CD4-positive, alpha-beta T cell treated with Interleukin-6 for 4 hours (primary cell): ENCODE measurements around the gene USH1C.

Experiments used
- DNase-seq: peaks from one replicate; pipeline ENCODE4 v3.0.0-alpha.2; 2020; ENCODE audit warnings: mixed read lengths

Gene USH1C

DNA sequence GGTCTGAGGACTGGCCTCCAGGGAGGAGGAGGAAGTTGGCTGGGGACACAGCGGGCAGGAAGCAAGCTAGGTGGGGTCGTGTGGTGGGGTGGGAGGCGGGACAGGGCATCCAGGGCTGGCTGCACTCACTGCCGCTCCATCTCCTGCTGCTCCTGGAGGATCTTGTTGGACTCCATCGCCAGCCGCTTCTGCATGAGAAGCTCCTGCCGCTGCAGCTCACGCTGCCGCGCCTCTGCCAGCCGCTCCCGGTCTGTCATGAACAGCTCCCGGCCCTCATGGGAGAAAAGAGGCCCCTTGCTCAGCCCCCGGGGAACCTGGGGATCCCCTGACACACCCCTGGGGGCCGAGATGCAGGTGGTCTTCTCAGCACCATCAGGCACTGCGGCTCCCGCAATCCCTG lies 21.6 kb downstream of the USH1C start:
- DNase-seq: no peak

DNA sequence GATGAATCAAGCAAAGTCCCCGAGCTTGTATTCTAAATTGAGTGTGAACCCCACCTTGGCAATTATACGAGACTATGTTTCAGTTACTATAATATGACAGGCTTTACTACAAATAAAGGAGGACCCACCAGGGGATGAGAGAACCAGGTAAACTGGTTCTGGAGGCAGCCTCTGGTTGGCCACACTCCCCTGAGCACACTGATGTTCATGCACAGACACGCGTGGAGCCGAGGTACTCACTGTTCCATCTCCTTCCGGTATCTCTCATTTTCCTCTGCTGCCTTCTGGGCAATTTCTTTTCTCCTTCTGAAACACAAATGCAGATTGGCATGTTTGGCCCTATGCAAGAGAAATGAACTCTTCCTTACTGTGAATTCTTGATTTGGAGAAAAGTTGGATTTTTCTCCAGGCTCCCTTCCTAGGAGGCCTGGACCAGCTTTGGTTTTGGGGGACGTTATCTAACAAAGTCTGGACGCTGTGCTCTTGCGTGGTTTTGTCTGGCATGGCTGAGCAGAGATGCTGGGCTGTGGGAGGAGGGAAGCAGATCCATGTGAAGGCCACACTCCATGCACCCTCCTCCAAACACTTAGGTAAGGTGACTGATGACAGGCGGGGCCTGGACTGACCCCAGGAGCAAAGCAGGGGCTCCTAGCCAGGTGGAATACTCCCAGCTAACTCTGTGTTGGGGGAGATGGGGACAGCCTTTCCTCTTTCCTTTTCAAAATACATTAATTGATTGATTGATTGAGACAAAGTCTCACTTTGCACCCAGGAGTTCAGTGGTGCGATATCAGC lies 22.9 kb downstream of the USH1C start:
- no peak for DNase-seq

DNA sequence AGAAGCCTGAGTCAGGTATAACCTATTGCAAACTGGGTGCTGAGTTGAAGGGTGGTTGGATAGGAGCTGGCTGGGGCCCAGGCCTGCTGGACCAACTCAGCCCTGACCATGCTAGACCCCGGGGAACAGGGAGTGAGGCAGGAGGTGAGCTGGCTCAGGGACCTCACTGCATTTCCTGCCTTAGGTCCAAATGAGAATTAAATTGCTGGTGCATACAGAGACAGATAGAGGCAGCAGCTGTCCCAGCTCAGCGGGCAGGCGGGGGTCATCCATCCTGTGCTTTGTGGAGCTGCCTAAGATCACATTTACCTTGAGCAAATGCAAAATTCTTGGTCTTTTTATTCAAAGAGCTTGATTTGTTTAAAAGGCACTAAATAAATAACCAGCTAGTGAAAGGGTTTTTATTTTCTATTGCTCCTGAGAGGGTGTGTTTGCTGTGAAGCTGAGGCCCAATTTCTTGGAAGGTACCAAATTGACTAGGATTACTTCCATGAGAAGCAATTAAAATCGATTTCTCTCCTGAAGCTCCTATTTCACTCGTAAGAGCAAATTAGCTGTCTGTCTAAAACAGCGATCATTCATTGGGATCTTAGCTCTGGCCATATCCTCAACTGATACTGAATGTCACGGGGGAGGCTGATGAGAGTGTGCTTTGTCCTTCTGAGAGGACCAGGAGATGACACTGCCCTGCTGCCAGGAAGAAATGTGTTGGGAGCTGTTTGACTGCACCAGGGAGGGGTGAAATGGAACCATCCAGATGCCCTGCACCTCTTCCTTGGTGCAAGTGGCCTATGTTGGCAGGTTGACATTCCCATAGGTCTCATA lies 24.9 kb downstream of the USH1C start:
- no peak for DNase-seq

DNA sequence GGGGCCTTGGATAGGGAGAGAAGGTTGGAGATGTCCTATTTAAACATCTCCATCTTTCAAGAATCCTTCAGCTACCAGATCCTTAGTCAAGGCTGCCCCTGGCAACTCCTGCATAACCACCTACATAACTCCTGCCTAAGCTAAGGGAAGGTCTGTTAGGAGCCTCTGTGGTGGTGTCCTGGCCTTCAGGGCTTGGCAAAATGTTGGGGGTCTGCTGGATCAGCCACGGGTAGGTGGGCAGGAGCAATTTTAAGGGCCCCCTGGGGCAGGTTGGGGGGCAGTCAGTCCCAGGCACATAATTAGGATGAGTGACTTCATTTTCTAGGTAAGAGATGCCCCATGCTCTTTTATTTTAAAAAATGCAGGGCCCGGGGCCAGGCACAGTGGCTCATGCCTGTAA lies 25.9 kb downstream of the USH1C start:
- DNase-seq: no peak

DNA sequence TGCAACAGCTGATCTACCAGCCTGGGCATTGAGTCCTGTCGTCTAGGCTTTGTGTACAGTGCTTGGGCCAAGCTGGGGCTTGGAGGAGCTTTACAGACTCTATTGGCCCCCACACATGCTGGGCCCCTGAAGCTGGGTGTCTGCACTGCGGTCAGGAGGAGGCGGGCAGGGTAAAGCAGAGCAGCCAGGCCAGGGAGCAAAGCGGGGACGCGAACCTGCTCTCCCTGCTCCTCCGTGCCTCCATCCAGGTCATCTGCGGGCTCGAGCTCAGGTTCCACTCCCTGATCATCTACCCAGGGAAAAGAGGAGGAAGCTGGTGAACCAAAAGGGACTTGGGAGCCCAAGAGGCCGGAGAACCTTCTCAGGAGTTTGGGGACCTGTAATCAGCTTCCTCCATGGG lies 27.0 kb downstream of the USH1C start:
- DNase-seq: no peak

DNA sequence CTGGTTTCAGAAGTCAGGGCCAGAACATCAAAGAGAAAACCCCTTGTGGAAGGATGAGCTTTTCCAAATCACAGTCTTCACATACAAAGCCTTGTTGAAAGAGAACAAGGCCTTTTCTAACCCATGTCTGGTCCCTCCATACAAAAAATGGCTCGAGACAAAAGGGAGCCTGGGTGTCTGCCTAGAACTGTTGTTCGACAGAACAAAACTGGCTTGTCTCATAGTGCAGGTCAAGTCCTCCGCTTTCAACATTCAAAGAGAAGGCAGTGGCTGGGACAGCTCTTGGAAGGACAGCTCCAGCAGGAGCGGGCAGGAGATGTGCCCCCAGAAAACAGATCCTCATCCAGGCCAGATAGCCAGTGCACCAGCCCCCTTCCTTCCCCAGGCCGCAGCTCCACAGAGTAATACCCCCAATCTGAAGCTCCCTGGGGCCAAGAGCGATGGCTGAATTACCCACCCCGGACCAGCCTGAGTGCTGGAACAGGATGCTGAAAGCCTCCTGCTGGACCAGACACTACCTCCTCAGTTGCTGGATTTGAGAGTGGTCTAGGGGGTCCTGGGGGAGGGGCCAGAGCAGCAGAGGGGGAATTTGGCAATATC lies 27.6 kb downstream of the USH1C start:
- DNase-seq: no peak

DNA sequence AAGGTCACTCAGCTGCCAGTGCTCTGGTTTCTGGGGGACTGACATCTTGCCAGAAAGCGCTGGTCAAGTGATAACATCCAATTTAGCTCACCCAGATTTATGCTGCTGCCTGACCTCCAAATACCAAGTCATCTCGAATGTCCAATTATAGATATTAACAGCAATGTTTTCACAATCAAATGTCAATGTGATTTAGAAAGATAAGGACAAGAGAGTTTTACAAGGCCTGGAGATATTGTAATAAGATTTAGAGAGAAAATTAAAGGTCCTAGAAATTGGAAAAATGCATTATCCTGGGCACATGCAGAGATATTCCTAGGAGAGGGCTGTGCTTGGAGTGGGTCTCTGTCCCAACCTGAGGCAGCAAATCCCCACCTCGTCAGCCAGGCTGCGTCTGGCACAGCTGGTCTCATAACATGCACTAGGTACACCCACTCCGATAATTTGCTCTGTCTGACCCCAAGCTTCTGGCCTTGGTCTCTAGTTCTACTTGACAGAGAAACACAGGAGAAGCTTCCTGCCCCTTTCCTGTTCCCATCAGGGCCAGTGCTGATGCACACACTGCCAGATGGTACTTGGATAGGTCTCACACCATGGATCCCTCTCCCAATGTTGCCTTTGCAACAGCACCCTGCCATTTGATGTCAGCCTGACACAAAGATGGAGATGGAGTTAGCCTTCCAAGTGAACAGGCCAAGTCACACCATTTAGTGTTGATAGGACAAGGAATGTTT lies 28.6 kb downstream of the USH1C start:
- DNase-seq: no peak

DNA sequence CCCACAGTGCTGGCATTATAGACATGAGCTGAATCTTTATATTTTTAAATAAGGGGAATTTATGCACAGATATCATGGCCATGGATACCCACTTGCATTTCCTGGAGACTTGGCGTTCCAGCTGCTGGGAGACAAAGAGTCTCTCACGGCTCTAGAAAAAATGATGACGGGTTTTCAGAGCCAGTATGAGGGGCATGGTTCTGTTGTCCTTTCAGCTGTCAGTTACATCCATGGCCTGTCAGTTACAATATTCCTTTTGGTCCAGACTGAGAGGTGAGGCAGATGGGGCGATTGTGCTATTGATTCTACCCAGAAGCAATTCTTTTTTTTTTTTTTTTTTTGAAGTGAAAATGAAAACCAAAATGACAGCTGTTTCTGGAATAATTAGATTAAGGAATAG lies 29.7 kb downstream of the USH1C start:
- no peak for DNase-seq

DNA sequence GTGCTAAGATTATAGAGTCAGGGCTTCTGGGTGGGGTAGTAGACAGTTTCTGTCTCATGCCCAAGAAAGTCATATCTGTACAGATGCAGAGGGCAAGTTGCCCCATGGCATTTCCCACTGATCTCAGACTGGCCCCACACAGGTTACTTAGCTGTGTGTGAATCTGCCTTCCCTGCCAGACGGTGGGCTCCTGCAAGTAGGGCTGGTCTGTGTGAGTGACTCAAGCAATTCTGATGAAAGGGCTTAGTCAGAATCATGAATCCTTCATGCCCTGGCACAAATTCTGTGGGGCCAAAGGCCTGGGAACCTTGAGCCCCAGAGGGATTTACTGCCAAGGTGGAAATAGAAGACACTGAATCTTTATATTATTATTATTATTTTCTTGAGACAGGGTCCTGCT lies 30.4 kb downstream of the USH1C start:
- no peak for DNase-seq

DNA sequence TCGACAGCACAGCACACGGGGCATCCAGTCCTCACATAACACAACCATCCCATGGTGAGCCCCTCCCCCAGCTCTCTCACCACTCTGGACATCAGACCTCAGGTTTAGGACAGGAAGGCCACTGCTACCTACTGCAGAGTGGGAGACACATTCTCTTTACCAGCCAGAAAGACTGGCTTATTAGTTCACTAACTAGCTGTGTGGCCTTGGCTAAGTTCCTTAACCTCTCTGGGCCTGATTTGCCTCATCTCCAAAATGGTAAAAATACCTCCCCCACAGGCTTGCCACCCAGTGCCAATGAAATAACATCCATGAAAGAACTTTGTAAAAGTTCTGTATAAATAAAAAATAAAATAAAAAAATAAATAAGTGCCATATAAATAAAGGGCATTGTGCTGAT lies 32.1 kb downstream of the USH1C start:
- DNase-seq: no peak

DNA sequence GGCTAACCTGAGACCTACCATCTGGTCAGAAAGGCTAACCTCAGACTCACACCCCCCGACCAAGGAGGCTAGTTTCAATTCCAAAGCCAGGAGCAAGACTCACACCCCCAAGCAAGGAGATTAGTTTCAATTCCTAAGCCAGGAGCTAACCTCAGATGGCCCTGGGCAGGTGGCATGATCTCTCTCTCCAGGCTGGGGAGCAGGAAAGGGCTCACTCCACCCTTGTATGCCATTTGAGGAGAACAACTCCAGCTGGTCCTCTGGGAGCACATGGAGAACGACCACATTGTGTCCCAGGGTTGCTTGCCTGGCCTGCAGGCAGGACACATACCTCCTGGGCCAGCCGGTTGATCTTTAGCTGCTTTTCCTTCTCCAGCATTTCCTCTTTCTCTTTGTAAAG lies 32.6 kb downstream of the USH1C start:
- DNase-seq: no peak

DNA sequence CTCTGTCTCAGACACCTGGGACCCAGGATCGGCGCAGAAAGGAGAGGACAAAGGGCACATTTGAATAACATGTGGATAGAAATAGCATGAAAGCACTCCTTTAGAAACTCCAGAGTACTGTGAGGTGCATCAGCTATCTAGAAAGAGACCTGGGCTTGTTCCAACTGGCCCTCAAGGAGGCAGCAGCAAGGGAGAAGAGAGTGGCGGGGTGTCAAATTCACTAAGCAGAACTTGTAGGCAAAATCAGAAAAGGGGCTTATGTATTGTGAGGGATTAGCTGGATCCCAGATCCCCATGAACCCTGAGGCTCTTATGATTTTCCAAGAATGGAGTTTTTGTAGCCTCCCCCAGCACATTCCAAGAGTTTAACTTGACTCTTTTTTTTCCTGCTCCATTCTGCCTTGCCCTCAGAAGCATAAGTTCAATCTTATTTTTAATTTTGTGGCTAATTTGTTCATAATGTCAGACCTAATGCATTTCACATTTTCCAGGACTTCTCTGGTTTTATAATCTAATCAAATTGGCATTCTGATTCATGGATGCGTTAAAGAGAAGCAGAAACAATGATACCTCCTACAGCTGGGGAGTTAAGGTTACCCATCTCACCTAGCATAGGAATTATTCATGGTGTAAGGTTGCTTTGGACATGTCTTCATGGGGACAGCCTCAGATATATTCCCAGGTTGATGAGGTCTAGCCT lies 33.6 kb downstream of the USH1C start:
- DNase-seq: no peak

DNA sequence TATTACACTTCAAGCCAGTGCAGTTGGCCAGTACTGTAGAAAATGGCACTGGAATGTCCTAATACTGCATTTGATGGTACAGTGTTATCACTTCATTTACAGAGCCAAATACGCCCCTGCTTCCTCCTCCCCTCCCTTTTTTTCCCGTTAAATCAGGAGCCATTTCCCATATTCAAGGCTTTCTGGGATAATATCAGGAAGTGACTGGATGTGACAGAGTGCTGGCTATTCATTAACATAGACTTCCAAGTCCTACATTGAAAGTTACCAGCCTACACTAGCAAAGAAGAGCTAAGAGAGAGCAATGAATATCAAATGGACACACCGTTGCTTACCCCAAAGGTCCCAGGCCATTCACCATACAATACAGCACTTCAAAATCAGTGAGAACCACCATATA lies 35.4 kb downstream of the USH1C start:
- DNase-seq: no peak

DNA sequence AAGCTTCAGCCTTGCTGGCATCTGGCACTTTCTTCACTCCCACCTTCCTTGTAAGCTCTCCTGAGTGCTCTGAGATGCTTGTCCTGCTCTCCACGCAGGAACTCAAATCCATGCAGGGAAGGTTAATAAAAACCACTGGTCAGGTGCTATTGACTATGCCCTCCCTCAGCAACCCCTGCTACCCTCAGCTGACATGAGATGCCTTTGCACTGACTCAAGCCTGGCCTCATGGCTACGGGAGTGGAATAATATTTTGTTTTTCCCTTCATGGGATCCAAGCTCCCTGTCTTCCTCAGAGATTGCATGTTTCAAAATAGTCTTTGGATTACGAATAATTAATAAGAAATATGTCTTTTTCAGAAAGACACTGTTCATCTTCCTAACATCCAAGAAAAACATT lies 35.9 kb downstream of the USH1C start:
- no peak for DNase-seq

DNA sequence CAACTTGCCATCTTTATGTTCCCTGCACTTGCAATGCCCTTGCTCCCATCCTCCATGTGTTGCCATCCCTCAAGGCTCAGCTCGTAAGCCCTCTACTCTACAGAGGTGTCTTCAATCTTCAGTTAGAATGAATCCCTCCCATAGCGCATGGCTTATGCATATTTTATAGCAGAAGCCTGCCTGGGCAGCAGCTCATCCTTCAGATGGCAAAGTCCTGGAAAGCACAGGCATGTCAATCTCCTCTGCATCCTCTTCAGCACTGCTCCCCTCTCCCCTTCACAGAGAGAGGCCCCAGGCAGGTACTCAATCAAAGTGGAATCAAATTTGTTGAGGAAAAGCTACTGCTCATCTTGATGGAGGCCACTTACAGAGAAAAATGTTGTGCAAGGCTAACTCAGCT lies 36.4 kb downstream of the USH1C start:
- DNase-seq: no peak

DNA sequence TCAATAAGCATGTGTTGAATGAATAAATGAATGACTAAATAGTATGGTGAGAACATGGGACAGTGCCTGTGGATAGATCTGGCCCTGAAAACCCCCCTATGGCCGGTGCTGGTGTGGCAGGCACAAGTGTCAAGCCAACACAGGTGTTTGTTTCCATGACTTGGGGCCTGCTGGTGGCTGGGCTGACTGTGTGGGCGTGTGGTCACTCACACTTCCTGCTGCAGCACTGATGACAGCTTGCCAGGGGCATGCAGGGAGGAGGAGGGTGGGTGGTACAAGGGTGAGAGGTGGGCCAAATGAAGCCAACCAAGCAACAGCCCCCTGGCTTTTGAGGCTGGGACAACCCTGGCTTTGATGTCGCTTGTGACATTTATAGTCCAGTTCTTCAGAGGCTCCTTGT lies 37.3 kb downstream of the USH1C start:
- no peak for DNase-seq

DNA sequence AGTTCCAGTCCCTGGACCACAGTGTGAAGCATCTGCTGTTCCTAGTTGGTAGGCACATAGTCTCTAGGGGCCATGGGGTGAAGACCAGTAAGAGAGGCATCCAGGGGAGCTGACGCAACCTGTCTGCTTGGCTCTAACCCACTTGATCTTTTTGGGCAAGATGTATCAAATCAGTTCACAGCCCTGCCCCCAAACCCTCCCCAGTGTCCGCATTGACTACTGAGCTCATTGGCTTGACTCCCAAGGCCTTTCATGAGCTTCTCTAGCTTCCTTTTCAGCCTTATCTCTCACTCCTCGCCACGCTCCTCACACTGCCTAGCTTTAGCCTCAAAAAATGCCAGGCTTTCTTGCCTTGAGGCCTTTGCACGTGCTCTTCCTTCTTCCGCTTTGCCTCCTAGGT lies 37.9 kb downstream of the USH1C start:
- no peak for DNase-seq

DNA sequence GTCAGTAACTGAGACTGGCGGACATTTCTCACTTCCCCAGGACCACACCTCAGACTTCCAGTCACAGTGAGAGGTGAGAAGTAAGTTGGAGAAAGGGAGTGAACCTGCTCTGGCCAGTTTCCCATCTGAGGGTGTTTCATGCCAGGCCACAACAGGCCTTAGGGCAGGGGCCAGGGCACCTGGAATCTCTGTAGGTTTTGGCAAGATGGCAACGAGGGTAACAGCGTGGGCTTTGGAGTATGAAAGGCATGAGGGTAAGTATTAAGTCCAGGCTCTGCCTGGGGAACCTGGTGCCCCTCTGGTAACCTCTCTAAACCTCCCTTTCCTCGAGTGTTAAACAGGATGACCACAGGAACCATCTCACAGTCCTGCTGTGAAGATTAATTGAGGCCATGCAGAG lies 39.1 kb downstream of the USH1C start:
- no peak for DNase-seq

DNA sequence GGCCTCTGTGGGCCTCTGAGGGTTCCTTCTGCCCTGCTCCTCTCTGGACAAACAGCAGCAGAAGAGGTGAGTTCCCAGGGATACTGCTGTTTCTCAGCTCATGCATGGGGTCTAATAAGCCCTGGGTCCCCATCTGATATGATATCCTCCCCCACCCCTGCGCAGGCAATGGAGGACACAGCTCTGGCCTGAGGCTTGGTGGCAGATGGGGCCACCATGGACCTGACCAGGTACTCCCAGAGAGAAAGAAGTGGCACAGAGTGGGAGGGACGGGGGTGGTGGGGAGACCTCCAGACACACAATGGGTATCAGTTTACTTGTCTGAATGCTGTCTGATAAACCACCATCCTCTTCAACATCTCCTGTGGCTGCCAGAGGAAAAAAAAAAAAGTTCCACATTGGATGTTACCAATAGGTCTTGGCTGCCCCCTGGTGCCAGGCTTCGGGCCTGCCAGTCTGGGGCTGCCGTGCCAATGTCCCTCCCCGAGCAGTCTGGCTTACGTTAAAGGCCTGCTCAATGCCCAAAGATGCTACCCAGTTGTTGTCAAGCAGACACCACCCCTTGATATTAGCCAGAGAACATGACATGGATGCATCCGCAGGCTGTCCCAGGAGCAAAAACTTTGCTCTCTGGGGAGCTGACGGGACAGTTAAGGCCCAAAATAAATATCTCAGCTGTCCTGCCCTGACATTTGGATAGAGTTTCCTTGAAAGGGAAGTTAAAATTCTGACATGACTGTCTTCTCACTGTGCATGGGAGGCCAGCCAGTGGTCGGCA lies 39.7 kb downstream of the USH1C start:
- DNase-seq: peak; percentile 82

DNA sequence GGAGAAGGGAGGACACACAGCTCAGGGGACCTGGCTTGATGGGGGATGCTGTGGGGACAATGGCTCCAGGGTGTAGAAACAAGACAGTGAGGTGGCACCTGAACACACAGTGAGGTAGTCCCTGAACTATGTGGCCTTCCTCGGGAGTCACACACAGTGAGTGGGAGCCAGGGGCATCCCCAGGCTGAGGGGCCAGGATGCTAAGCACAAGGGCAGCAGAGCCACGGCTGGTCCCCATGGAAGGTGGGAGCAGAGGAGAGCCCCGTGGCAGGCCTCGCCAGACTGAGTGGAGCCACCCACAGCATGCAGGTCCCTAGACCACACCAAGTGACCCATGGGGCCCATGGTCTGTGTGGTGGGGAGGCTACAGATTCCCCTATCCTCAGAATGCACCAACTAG lies 41.6 kb downstream of the USH1C start:
- no peak for DNase-seq

DNA sequence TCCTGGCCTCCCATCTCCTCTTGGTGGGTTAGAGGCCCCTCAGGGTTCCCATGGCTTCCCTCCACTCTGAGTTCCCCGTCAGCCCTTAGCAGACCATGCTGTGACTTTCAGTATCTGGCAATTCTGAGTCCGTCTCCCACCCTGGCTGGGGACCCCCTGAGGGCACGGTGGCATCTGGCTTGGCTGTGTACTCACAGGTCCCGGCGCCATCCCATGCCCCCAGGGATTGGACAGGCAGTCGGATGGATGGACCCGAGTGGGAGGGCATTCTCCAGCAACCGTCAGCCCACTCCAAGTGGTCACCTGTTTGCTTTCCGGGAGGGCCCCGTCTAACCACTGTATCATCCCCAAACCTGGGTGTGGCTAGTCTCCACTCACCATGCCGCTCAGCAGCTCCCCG lies 43.5 kb downstream of the USH1C start:
- DNase-seq: no peak

DNA sequence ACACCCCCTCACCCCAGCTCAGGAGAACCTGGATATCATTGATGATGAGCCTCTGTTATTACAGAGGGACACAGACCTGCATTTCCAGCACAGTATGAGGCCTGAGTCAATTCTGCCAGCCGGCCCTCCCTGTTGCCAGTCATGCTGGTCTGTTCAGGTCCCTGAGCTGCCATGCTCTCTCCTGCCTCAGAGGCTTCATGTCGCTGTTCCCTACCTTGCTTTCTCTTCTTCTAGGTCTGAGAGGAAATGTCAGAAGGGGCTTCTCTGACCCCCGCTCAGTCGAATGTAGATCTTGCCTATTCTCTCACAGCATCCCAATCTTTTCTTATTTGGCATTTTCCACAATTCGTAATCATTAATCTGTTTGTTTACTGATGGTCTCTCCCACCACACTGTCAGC lies 45.7 kb downstream of the USH1C start:
- no peak for DNase-seq
